ENCODE data around the gene GJD3. TPM values are rescaled to one million over a fixed set of nuclear protein-coding genes. Genes with fewer than 3 reads are reported as not detected.

The GJD3 gene
- total RNA-seq, 1 donor from 2014 or later: 0.82 TPM

GRCh38 chr17:40340327-40340726 lies 24.2 kb downstream of the GJD3 start:
- DNase-seq: no peak

GRCh38 chr17:40338941-40339649 lies 25.4 kb downstream of the GJD3 start:
- peak; percentile 73 for DNase-seq

- no peak for DNase-seq
Observed at GRCh38 chr17:40338058-40338457, 26.5 kb downstream of the GJD3 start.

GRCh38 chr17:40337351-40337750 lies 27.2 kb downstream of the GJD3 start:
- no peak for DNase-seq

DNA sequence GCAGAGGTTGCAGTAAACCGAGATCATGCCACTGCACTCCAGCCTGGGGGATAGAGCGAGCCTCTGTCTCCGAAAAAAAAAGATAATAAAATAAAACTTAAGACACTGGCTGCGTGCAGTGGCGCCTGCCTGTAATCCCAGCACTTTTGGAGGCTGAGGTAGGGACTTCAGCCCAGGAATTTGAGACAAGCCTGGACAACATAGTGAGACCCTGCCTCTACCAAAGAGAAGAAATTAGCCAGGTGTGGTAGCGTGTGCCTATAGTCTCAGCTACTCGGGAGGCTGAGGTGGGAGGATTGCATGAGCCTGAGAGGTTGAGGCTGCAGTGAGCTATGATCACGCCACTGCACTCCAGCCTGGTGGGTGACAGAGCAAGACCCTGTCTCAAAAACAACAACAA lies 28.9 kb downstream of the GJD3 start:
- no peak for DNase-seq

GRCh38 chr17:40333781-40334448 lies 30.6 kb downstream of the GJD3 start:
- DNase-seq: no peak

DNA sequence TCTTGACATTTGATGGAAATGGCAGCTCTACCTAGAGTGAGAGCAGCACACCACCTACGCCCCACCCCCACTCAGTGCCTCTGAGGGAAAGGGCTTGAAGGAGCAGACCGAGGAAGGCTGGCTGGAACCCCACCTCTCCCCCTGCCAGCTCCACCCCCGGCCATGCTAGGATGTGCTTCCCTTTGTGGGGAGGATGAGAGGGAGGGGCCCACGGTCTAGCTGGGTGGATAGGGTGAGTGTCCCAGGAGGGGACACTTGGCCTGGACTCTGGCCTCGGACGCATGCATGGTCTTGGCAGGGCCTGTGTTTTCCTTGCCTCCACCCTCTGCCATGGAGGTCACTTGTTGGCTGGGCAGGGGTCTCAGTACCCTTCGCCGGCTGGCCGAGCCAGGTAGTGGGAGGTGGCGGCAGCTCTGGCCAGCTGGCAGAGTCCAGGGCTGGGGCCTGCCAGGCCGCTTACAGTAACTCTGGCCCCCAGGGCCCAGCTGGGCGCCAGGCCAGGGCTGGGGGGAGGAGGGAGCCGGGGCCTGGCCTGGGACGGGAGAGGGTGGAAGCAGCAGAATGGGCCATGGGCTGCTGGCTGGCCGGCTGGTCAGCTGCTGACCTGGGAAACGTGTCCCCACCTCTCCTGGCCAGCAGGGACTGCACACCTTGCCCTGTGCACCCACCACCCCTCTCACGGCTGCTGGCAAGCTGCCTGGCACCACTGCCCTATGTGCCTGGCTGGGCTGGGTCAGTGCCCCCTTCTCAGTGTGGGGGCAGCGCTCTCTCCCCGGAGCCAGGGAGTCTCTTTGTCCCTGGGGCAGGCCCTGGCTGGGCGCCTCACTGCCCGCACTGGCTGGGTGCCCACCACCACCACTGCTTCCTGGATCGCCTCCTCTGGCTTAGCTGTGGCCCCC lies 32.5 kb downstream of the GJD3 start:
- DNase-seq: peak; percentile 86

DNA sequence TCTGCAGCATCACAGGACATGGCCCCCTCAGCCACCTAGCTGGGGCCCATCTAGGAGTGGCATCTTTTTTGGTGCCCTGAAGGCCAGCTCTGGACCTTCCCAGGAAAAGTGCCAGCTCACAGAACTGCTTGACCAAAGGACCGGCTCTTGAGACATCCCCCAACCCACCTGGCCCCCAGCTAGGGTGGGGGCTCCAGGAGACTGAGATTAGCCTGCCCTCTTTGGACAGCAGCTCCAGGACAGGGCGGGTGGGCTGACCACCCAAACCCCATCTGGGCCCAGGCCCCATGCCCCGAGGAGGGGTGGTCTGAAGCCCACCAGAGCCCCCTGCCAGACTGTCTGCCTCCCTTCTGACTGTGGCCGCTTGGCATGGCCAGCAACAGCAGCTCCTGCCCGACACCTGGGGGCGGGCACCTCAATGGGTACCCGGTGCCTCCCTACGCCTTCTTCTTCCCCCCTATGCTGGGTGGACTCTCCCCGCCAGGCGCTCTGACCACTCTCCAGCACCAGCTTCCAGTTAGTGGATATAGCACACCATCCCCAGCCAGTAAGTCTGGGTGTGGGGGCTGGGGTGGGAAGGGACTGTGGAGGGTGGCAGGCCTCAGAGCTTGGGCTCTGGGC lies 33.6 kb downstream of the GJD3 start:
- no peak for DNase-seq

GRCh38 chr17:40329839-40330794 lies 34.4 kb downstream of the GJD3 start:
- DNase-seq: peak; percentile 42

- DNase-seq: no peak
Observed at GRCh38 chr17:40328386-40328766, 36.2 kb downstream of the GJD3 start.

DNA sequence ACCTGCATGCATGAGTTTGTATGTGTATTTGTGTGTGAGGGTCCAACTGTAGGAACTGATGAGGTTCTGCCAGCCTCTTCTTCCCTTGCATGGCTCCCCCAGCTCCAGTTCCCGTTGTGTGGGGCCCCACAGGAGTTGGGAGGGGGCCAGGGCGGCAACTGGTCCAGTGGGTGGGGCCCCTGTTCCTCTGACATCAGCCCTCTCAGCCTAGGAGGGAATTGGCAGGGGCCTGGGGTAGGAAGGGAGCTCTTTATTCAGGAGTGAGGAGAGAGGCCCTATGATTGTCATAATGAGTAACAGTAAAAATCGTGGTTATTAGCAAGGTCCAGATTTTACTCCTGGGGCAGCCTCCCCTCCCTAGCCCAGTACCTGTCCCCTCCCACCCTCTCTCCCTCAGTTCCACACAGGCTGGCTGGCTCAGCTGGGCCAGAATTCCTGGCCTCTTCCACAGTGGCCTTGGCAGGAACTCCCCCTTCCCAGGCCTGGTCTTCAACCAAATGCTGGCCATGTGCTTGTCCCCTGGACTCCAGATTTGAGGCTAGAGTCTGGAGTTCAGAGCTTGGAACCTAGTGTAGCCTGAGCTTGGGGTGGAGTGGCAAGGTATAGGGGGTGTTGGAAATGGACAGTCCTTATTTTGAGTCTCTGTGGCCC lies 36.7 kb downstream of the GJD3 start:
- peak; percentile 86 for DNase-seq

DNA sequence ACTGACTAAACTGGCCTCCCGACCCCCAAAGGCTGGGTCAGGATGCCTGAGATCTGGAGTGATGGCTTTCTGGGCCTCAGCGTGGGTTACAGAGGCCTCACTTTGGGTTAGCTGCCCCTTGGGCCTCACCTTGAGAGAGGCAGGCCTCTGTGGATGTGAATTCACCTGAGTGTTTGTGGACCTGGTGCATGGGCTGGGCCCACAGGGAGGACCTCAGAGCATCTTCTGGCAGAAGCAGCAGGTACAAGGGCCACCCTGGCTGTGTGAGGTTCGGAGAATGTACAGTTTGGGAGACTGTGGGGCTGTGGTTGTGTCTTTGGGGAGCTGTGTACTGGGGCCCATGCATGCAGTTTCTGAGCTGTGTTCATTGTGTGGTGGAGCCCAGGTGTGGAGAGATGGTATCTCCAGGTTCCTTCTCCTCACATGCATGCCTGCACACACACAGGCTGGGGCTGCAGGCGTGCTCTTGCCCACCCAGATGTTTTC lies 37.2 kb downstream of the GJD3 start:
- DNase-seq: no peak

DNA sequence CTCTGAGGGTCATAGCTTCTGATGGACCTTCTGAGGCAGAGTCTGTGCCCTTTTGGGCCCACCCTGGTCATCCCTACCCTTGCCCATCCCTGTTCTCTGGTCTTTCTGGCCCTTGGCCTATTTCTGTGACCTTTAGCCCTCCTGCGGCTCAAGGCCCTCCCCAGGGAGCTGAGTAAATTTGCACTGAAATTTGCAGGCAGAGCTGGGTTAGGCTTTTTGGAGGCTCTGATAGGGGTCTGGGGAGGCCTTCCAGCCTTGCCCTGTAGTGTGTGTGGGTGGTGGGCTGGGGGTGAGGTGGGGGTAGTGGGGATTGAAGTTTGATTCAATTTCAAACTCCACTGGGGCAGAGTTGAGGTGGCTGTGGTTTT lies 37.7 kb downstream of the GJD3 start:
- no peak for DNase-seq

DNA sequence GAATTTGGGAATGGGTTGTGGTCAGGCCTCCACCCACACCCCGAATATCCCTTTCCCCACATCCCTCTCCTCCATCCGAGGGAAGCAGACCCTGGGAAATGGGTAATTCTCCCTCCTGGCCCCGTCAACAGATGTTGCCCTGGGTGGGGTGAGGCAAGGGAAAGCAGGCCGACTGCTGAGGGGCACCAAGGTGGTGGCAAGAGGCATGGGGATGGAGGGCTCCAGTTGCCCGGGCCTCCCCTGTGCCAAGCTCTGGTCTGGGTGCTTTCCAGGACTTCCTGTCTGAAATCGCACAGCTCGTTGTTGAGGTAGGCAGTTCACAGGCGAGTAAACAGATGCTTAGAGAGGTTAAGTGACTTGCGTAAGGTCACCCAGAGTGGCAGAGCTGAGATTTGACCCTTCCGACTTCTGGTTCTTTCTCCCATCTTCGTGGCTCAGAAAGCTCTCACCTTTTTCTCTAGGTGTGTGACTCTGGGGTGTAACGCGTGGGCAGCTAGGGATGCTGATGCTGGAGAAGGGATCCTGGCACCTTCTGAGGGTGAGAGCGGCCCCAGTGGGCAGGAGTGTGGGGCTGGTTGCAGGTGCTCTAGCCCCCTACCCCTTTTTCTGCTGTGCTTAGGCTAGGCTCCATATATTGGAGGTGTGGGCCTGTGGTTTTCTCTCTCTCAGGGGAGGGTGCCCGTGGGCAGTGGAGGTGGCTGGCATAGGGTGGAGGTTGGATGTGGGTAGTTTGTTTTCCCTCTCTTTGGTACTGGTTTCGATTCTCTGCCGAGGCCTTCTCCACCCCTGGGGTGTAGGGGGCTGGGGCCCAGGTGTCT lies 38.3 kb downstream of the GJD3 start:
- no peak for DNase-seq

- DNase-seq: no peak
Observed at GRCh38 chr17:40325156-40326013, 39.2 kb downstream of the GJD3 start.

DNA sequence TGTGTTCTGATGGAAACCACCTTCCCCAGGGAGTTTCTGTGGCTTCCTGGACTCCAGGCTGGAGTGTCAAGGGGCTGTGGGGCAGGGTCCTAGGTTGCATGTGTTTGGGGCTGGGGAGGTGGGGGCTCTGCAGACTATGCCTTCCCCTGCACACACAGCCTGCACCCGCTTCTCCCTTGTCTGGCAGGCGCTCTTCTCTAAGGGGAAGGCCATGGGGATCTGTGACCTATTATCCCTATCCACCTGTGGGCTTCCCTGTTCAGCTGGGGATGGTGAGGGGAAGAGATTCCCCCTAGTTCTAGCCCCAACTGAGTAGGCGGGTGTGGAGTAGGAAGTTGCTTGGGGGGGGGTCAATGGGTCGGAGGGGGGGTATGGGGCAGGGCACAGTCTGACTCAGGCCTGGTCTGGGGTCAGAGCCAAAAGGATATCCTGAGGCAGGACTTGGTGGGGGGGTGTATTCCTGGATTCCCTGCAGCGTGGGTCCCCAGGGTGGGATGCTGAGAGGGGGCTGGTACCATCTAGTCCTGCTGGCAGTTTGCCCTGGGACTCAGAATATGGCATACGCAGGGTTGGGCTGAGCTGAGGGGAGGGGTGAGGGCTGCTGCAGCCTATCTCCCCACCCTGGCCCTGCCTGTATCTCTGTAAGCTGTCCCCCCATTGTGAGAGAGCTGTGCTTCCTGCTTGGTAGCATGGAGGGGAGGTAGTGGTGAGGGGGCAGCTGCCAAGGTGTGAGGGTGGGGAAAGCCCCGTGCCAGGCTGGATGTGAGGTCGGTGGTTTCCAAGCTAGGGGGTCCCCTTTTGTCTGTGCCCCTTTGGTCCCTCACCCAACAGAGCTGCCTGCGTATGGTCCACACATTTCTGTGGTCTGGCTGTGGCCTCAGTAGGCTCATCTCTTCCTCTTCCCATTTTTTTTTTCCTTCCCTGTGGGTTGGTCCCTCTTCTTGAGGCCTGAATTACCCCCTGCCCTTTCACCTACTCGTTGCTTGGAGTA lies 40.9 kb downstream of the GJD3 start:
- peak; percentile 70 for DNase-seq

Measured in tongue (tissue), 2 donors.